ENCODE results near the gene MPP1.
A peak's percentile ranks its signal among the peaks of the same experiment; 100 is the strongest.
"Not testable (repeated sequence)": the region's sequence is repeated elsewhere in the genome, so short reads cannot be mapped to it uniquely, and the experiment has no call there.

Gene MPP1

DNA sequence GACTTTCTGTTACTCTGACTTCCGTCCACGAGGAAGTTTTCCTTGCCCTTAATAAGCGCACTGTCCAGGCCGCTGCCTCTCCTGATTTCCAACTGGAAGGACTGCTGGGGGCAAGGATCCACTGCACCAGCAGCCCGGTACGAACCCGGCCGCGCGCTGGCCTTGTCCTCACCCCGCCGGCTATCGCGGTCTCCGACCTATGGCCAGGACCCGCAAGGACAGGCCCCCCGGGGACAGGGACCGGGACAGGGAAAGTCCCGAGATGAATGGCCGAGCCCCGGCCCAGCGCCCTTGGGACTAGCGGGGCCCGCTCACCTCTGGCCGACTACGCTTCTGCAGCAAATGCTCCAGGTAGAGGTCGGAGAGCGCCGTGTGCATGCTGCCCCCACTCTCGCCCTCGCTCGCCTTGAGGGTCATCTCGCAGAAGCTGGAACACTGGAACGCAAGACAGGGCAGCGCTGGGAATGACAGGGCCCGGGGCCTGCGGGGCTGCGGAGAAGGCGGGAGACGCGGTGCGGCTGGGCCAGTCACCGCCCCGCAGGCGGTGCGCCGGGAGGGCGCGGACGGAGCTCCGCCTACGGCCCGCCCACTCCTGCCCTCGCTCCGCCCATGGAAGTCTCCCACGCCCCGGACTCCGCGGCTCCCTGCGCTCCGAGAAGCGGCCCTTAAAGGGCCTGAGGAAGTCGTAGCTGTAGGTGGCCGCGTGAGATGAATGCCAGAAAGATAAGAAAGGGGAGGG is at the start of gene MPP1:
TSS of gene MPP1 (minus strand) at position 529 of the 739 bp plus-strand sequence. CDS start at position 417, 112 bp downstream.
- peak; percentile 85 for DNase-seq (ENCODE audit: low spot score)

DNA sequence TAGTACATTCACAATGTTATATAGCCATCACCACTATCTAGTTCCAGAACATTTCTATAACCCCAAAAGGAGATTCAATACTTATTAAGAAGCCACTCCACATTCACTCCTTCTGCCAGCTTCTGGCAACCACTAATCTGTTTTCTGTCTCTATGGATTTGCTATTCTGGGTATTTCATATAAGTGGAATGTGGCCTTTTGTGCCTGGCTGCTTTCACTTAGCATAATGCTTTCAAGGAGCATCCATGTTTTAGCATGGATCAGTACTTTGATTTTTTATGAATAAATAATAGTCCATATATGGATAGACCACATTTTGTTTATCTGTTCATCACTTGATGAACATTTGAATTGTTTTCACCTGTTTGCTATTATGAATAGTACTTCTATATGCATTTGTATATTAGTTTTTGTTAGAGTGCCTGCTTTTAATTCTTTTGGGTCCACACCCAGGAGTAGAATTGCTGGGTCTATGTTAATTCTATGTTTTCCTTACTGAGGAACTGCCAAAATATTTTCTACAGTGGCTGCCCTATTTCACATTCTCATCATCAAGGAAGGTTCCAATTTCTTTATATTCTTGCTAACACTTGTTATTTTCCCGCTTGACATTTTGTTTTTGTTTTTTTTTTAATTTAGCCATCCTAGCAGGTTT is 45.8 kb upstream of the MPP1 start:
- DNase-seq (ENCODE audit: low spot score) = no peak

DNA sequence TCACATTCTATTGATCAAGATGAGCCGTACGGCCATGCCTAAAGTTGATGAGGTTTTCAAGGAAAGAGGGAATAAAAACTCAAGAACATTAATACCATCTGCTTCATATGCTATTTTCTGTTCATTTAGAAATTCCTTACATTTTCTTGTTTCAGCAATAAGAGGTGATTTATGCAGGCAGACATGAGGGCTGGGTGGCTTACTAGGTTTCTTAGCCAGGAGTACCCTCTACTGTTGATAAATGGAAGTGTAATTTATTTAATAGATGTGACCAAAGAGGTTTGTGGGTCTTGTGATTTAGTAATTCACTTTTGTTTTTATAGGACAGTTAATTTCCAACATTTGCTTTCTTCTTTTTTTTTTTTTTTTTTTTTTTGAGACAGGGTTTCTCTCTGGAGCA is 35.6 kb upstream of the MPP1 start:
- peak; percentile 75 for DNase-seq (ENCODE audit: low spot score)

DNA sequence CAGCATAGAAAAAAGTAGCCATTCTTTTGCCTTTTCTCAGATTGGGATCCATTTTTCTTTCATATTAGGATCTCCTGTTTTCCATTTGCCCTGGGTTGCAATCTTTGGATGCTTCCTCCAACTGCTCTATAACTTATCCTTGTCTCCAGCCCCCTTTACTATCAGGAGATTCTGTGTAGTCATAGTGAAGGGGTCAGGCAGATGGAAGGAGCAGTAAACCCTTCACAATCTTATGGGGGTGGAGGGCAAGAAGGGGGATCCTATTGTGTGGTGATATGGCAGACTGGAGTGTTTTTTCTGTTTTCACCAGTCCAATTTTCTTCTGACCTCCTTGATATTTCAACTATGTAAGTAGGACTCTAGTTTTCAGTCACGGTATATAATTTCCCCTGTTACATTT is 30.9 kb upstream of the MPP1 start:
- DNase-seq (ENCODE audit: low spot score) = no peak

DNA sequence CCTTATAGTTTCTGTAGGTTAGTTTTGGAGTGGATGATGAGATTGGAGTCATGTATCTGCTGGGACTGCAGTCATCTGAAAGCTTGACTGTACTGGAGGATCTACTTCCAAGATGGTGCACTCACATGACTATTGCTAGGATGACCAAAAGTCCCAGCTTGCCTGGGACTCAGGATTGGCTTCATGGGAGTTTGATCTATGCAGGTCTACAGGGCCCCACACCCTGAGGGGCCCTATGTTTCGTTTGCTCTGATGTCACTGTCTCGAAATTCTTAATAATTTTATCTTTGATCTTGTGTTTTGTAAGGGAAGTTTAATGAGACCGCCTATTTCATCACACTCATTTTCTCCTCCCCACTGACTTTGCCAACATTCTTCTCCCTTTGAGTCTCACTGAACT is 29.3 kb upstream of the MPP1 start, which contains the start of gene SMIM9:
TSS of gene SMIM9 (minus strand) at position 101 of the 400 bp plus-strand sequence. CDS start 3,806 bp downstream, outside the sequence.
- no peak for DNase-seq (ENCODE audit: low spot score)

DNA sequence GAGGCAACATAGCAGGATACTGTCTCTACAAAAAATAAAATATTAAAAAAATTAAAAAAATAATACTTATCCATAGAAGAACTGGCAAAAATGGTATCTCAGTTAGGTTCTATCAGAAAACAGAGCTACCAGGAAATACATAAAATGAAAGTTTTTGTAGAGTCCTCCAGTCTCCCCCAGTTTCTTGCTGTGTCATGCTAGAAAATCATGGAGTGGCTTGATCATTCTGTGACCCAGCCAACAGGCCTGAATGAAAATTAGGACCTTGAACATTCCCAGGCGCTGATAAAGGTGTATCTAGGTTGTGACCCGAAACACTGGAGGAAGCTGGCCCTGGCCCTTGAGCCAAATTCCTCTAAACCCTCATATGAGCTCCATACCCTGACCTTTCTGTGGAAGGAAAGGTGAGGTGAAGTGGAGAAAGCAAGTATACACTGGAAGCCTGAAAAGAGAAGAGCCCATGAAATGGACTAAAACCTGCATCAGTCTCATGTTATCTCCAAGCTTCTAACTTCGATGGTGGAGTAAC is 28.5 kb upstream of the MPP1 start:
- DNase-seq (ENCODE audit: low spot score) = no peak

DNA sequence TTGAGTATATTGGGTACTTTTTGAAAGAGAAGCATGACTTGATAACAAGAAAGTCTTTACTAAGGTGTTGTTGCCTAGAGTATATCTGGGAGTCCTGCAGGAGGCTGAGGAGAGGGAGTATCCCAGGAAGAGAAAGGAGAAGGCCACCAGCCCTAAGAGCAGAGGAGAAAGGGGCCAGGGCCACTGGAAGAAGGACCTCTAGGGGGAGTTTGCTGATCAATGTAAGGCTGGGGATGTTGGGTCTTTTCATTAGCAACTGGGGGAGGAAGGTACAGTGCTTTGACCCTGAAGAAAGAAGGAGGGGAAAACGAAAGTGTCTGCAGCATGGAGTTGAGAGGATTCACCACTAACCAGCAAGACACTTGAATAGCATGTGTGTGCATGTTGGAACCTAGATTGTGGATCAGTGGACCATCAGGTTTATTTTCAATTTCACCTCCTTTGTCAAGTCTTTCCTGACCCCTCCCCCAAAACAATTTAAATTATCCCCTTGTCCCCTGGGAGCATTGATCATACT is 24.7 kb upstream of the MPP1 start:
- DNase-seq (ENCODE audit: low spot score) = no peak

DNA sequence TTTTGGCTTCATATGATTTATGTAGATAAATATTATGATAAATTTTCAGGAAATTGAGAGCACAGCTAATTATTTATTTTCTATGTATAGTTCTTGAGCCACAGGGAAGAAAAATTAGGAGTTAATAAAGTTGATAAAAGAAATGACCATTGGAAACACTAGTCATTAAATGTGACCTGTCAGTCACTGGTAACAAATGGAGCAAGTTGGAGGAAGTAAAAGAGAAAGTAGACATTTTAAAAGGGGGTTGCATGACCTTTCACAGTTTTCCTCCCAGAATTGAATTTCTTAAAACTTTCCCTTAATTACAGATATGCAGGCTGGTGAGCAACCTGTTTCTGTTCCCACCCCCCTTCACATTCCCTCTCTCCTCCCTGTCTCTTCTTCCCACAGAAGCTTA is 23.8 kb upstream of the MPP1 start:
- no peak for DNase-seq (ENCODE audit: low spot score)

DNA sequence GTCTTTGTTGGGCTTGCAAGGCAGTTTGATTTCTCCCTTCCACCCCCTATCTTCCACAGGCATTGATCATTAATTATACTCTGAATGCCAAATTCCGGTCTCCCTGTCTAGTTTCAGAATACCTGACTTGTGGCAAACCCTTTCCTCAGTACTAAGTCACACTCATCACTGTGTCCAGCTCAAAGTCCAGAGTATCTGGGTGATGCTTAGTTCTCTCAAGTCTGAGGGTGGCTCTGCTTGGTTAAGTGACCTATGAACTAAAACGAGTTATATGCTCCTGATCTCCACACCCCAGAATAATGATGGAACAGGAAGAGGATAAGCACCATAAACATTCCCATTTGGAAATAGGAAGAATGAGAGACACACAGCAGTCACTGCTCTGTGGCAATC is 22.7 kb upstream of the MPP1 start:
- DNase-seq (ENCODE audit: low spot score) = no peak

DNA sequence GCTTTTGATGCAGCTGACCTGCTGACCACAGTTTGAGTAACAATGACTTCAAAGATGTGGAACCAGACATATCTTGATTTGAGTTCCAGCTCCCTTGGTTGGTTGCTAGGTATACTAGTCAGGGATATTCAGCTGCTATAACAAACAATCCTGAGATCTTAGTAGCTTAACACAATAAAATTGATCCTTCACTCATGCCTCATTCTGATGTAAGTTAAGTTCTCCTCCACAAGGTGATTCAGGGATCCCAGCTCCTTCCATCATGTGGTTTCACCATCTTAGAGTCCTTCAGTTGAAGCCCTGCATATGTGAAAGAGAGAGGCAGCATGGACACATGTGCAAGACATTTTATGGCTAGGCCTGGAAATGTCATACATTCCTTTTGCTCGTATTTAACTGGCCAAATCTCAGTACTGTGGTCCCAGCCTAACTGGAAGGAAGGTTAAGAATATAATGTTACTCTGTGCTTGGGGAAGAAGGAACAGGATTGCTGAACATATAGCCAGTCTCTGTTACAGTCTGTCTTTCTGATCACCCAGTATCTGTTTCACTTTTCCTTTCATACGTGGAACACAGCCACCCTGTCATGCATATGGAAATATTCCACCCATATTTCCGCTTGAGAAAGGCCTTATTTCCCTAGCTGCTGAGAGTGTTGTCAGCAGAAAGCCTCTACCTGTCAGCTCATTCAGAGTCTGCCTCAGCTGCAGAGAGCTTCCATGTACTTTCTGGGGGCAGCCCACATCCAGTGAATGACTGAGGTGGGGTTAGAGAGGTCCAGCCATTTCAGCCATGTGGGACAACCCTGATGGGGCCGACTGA is 22.1 kb upstream of the MPP1 start:
- DNase-seq (ENCODE audit: low spot score) = no peak

DNA sequence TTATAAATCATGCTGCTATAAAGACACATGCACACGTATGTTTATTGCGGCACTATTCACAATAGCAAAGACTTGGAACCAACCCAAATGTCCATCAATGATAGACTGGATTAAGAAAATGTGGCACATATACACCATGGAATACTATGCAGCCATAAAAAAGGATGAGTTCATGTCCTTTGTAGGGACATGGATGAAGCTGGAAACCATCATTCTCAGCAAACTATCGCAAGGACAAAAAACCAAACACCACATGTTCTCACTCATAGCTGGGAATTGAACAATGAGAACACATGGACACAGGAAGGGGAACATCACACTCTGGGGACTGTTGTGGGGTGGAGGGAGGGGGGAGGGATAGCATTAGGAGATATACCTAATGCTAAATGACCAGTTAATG is 20.3 kb upstream of the MPP1 start:
- not testable (repeated sequence) for DNase-seq (ENCODE audit: low spot score)

DNA sequence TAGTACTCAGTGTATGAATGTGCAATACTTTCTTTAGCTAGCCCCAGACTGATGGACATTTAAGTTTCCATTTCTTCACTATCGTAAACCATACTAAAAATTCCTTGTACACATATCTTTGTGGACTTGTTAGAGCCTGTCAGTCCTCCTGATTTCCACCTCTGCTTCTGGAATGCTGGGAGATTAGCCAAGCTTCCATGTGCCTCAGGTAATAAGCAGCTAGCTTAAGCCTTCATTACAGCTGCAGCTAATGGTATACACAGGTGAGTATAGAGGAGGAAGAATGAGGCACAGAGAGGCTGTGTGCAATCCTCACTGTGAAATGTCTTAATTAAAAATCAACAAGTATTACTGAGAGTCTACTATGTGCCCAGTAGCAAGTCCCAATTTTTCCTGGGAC is 19.4 kb upstream of the MPP1 start:
- DNase-seq (ENCODE audit: low spot score) = no peak

DNA sequence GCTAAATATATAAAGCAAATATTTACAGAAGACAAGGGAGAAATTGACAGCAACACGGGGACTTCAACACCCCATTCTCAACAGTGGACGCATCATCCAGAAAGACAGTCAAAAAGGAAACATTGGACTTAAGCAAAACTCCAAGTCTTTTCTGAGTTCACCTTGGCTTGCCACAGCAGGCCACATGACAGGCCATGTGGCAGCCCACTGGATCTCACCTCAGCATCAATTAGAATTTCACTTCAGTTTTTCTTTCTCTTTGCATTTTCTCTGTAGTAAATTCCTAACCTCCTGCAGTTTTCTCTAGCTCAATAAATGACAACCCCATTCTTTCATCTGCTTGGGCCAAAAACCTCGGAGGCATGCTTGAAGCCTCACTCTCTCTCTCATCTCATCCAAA is 16.7 kb upstream of the MPP1 start:
- DNase-seq (ENCODE audit: low spot score) = no peak

DNA sequence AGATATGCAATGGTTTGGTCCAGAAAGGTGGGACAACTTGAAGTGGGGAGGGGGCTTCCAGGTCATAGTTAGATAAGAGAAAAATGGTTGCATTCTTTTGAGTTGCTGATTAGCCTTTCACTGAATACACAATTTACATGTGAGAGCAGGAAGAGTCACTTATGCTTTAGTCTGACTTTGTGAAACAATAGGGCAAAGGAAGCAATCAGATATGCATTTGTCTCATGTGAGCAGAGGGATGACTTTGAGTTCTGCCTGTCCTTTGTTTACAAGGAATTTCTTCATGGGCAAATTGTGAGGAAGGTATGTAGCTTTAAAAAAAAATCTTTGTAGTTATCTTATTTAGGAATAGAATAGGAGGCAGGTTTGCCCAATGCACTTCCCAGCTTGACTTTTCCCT is 16.2 kb upstream of the MPP1 start:
- no peak for DNase-seq (ENCODE audit: low spot score)

DNA sequence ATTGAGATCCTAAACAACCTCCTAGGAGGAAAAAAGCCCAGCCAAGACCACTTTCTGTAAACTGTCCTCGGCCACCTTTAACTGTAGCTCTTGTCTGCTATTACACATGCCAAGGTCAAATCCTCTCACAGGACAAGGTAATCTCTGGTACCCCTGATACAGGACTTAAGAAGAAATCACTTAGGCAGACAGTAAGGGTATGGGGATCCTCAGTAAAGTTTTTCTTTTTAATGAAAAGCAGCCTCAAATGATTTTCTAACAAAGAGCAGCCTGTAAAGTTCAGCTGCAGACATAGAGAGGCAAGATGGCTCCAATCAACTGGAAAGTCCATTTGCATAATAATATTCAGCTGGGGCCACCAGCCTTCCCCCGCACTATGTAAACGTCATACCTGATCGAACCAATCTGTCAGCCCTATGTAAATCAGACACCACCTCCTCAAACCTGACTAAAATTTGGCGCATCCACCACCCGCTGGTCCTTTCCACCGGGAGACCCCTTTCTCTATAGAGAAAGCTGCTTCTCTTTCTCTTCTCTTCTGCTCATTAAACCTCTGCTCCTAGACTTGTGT is 14.6 kb upstream of the MPP1 start:
- DNase-seq (ENCODE audit: low spot score) = no peak

DNA sequence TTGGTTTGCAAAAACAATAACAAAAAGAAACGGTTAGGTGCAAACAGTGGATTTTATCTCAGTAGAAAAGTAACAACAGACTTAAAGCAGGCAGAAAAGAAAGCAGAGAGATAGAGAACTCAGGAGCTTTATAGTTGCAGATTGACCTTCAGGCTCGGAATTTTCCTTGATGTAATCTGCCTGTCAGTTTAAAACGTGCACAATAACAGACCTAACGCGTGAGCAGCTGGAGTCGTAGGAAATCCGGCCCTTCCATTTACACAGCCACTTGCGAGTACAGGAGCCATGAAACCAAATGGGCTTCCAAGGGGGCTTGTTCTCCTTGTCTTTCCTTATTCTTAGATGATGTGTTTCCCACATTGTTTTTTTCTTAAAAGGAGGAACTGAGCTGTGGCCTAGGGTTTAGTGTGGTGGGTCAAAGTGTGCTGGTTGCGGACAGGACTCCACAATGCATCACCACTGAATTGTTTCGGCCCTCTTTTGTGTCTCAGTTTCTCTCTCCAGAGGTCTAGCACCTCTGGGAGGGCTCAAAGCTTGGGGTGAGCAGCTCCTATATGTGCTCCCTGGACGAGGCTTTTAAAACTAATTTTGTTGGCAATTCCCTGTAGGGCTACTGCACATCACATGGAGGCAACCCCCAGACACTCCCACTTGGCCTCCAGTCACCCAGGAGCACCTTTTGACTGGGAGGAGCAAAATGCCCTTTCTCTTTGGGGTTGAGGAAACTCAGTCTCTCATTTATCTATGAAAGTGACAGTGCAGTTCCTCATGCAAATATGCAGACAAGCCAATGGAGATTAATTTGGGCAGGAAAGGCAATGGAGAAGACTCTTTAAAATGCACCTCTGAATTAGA is 13.9 kb upstream of the MPP1 start:
- peak; percentile 34 for DNase-seq (ENCODE audit: low spot score)

DNA sequence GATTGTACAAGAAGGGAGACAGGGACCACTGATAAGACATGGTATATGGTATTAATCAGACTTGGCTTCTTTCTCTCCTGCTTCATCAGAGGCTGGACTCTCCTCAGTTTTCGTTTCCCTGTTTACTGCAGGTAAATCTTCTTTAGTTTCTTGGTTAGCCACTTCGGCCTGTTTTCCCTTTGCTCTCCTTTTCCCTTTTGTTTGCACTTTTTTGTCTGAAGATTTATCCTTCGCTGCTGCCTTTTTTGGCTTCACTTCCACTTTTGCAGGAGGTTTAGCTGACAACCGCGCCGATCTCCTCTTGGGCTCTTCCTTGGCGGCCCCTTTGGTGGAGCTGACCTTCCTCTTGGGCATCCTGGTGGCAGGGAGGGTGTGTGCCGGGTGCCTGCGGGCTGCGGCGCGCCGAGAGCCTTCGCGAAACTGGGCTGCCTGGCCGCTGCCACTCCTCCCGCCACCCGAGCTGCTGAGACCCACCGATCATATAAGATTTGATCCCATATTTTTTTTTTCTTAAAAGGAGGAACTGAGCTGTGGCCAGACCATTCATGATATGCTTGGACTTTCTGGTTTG is 11.8 kb upstream of the MPP1 start:
- DNase-seq (ENCODE audit: low spot score) = not testable (repeated sequence)

DNA sequence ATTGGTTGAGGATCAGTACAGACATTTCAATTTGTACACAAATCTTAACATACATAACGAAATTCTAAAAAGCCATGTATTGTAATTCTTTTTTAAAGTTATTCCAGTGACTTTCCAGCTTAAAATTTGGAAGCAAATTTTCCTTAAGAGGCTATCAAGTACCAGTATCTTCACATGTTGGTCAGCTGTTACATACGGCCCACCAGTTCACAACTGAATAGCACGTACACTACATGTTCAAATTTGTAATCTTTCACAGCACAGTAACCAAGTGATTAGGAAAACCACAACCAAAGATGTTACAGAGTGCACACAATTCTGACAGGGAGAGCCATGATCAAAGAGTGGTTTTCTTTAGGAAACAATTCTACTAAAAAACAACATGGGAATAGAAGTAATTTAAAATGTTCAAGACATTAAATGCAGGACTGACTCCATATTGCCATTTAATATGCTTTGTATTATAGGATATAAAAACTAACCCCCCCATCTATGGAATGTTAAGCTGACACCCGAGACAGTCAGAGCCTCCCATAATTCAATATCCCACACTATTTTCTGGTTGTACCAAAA is 11.1 kb upstream of the MPP1 start:
- not testable (repeated sequence) for DNase-seq (ENCODE audit: low spot score)

DNA sequence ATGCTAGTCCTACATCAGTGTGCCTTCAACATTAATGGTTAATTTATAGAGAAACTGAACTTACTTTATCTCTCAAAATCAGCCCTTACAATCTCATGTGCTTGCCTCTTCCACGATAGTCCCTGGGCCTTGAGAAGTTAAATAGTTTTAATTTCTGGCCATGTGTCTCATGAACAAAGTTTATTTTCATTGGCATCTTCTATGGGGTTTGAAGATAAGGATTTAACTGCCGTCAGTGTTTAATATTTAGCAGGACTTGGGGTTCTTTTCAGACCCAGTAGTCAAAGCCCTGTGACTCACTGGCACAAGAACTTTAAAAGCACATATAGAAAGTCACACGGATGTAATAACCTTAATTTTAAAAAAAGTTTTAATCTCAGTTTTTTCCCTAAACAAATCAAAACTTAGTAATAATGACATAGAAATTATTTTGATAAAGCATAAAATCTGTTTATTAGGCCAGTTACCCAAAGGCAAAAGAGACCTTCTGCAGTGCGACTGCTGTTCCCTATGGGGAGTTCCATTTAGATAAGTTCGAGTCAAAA is 10.1 kb upstream of the MPP1 start:
- DNase-seq (ENCODE audit: low spot score) = no peak

DNA sequence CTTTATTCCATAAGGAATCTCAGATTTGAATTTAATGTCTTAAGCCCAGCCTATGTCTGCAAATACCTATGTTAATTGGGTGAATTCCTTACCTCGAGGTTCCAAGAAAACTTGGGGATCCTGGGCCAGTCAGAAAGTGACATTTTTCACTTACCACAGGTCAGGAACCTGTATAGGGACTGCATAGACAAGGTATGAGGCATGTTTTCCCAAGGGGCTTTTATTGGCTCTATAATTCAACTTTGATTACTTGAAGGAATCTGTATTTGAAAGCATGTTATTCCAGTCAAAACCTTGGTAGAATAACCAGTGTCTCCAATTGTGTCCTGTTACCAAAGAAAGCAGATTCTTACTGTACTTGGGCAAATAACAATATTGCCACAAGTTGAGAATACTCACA is 8.5 kb upstream of the MPP1 start:
- no peak for DNase-seq (ENCODE audit: low spot score)

All from hematopoietic multipotent progenitor cell treated with erythropoietin and hydrocortisone succinate and interleukin-3 and kit ligand, for 15 days (in vitro differentiated cells).